ENCODE data around the gene PDK3.

PDK3 gene

DNA sequence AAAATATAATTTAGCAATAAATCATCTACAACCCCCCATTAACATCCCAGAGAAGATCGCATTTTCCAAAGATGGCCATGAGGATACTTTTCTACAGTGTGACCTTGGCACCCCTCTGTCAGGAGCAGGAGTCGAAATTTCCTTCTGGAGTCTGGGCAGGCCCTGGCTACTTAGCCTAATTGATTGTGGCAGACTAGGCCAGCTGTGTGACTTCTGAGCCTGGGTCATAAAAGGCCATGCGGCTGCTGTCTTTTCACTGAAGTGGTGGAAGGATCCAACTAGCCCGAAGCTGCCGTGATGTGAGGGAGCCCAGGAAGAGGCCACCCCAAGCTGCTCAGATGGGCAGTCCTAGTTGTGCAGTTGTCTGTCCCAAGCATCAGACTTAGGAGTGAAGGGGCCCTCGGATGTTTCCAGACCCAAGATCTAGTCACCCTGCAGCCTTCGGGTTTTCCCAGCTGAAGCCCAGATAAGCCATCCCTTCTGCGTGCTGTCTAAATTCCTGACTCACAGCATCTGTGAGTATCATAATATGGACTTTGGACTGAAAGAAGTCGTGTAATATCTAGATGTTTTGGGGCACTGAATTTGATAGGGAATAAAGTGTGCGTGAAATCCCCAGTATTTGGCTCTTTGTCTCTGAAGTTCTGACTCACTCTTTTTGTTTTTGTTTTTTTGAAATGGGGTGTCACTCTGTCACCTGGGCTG is 21.0 kb downstream of the PDK3 start:
- no peak overlapping the region for H3K4me3 ChIP-seq (ENCODE audit: low read depth, low read length)
- TF ChIP-seq, protein P1, sequence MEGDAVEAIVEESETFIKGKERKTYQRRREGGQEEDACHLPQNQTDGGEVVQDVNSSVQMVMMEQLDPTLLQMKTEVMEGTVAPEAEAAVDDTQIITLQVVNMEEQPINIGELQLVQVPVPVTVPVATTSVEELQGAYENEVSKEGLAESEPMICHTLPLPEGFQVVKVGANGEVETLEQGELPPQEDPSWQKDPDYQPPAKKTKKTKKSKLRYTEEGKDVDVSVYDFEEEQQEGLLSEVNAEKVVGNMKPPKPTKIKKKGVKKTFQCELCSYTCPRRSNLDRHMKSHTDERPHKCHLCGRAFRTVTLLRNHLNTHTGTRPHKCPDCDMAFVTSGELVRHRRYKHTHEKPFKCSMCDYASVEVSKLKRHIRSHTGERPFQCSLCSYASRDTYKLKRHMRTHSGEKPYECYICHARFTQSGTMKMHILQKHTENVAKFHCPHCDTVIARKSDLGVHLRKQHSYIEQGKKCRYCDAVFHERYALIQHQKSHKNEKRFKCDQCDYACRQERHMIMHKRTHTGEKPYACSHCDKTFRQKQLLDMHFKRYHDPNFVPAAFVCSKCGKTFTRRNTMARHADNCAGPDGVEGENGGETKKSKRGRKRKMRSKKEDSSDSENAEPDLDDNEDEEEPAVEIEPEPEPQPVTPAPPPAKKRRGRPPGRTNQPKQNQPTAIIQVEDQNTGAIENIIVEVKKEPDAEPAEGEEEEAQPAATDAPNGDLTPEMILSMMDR (IDR thresholded peaks at IDR 0.05; ENCODE audit: low read depth, low read length, missing control alignments), result no peak
- DNase-seq (ENCODE audit: low read depth), result no peak

GRCh38 chrX:24487571-24487970 is 22.5 kb downstream of the PDK3 start:
- TF ChIP-seq, protein P1 (IDR thresholded peaks at IDR 0.05; ENCODE audit: low read depth, low read length, missing control alignments), result no peak
- no peak for DNase-seq (ENCODE audit: low read depth)
- H3K4me3 ChIP-seq (ENCODE audit: low read depth, low read length), result no peak overlapping the region

DNA sequence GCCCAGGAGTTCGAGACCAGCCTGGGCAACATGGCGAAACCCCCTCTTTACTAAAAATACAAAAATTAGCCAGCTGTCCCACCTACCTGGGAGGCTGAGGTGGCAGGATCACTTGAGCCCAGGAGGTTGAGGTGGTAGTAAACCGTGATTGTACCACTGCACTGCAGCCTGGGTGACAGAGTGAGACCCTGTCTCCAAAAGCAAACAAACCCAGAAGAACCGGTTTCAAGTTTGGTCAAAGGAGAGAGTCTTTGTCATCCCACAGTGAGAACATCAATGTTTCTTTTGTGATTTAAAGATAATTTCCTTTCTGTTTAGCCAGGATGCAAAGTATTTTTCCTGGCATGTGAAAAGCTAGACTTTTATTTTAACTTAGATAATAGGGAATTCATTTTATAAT is 26.7 kb downstream of the PDK3 start:
- no peak overlapping the region for H3K4me3 ChIP-seq (ENCODE audit: low read depth, low read length)
- no peak for DNase-seq (ENCODE audit: low read depth)
- TF ChIP-seq, protein P1 (IDR thresholded peaks at IDR 0.05; ENCODE audit: low read depth, low read length, missing control alignments), result no peak

DNA sequence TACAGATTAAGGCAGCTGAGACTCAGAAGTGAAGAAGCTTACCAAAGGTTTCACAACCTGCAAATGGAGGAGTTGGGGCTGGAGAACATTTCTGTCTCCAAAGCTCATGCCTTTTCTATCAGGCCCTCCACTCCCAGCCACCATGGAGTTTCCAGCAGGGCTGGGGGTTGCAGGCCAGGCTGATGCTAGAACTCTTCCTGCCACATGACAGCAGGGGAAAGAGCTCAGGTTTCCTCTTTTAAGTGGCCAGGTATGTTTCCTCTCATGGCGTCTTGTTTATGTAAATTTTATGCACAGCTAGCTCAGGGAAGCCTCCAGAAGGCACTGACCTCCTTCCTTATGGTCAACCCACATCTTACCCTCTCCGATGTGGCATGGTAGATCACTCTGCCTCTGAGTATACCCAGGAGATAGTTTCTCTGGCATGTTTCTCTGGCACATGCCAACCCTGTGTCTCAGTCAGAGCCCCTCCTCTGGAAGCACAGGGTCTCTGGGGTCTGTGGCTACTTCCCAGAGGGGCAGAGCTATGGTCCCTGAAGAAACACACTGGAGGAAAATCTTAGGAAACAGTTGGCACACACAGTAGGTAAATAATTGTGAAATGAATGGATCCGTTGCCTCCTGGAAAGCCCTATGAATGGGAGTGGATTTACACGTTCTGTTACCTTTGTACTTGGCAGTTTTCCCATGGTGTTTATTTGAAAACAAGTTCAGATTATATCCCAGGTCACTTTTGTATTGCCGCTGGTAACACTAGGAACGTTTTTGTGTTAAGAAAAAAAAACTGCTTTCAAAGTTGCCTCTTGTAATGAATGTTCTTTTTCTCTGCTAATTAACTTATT is 28.9 kb downstream of the PDK3 start:
- TF ChIP-seq, protein P1 (IDR thresholded peaks at IDR 0.05; ENCODE audit: low read depth, low read length, missing control alignments), result no peak
- H3K4me3 ChIP-seq (ENCODE audit: low read depth, low read length), result no peak overlapping the region
- DNase-seq (ENCODE audit: low read depth), result no peak

DNA sequence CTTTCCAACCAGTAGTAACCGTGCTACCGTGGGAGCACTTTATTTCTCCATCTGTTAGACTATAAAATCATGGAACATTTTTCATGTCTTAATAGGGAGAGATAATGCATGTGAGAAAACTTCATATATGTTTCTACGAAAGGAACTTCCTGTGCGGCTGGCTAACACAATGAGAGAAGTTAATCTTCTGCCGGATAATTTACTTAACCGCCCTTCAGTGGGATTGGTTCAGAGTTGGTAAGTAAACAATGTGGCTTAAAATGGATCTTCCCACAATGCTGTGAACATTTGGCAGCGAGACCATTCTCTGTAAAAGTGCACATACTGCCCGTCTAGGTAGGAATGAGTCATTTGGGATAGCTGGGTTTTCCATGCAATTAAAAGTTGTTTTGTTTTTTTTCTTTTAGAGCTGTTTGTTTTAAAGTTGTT is 29.6 kb downstream of the PDK3 start:
- DNase-seq (ENCODE audit: low read depth), result no peak
- H3K4me3 ChIP-seq (ENCODE audit: low read depth, low read length), result no peak overlapping the region
- TF ChIP-seq, protein P1 (IDR thresholded peaks at IDR 0.05; ENCODE audit: low read depth, low read length, missing control alignments), result no peak

DNA sequence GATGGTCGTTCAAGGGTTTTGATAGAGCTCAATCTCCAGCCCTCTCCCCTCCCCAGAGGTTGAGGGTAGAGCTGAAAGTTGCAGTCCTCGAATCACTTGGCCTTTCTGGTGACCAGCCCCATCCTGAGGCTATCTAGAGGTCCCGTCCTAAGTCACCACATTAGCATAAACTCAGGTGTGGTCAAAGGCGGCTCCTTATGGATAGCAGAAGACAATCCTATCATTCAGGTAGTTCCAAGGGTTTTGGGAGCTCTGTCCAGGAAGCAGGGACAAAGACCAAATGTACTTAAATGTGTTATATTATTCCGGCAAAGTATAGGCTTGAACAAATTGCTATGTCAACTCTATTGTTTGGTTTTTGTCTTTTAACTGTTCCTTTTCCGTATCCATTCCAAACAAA is 30.6 kb downstream of the PDK3 start:
- no peak overlapping the region for H3K4me3 ChIP-seq (ENCODE audit: low read depth, low read length)
- TF ChIP-seq, protein P1 (IDR thresholded peaks at IDR 0.05; ENCODE audit: low read depth, low read length, missing control alignments), result no peak
- DNase-seq (ENCODE audit: low read depth), result no peak
